K562 treated with DMSO at 1 percent for 48 hours (cell line): ENCODE results near the gene ANGPTL2. TPM values are rescaled to one million over a fixed set of nuclear protein-coding genes. Genes with fewer than 3 reads are reported as not detected.

Source experiments
- total RNA-seq: library from RNA; unstranded; fragments of 300-600 nt; gene quantifications from 2 replicates; pipeline ENCODE4 v1.2.3, GENCODE V29; 2022; ENCODE audit warnings: low replicate concordance; ENCODE audit errors: extremely low read depth

The ANGPTL2 gene
- not detected in 2 replicates for total RNA-seq

GRCh38 chr9:127122176-127123063, at the start of gene ANGPTL2:
ANGPTL2 (minus strand) TSS chr9:127122635; CDS start chr9:127108731, 13,904 bp downstream.

Other genes with a start within 250 kb of the ANGPTL2 start
- not detected in 2 replicates for gene RALGPS1, start 207.9 kb downstream of the ANGPTL2 start, total RNA-seq
- not detected in 2 replicates for gene GARNL3, start 142.1 kb upstream of the ANGPTL2 start, total RNA-seq